Rectal smooth muscle tissue (tissue), 1 donor: ENCODE results near the gene KRTAP1-1.

ENCODE experiments used
- H3K27ac ChIP-seq: one replicate; pipeline ENCODE4 v1.7.0; 2013; ENCODE audit warnings: low read depth, low read length, inconsistent platforms
- H3K27me3 ChIP-seq: one replicate; pipeline ENCODE4 v1.7.0; 2013; ENCODE audit warnings: low read length; ENCODE audit not compliant: control insufficient read depth, insufficient read depth
- H3K36me3 ChIP-seq: one replicate; pipeline ENCODE4 v1.7.0; 2013; ENCODE audit warnings: low read length; ENCODE audit not compliant: control insufficient read depth, insufficient read depth
- H3K4me1 ChIP-seq: one replicate; pipeline ENCODE4 v1.7.0; 2013; ENCODE audit warnings: low read length; ENCODE audit not compliant: control insufficient read depth, insufficient read depth
- H3K4me3 ChIP-seq: one replicate; pipeline ENCODE4 v1.7.0; 2013; ENCODE audit warnings: low read length
- H3K9ac ChIP-seq: one replicate; pipeline ENCODE4 v1.7.0; 2013; ENCODE audit warnings: low read length

KRTAP1-1 gene

DNA sequence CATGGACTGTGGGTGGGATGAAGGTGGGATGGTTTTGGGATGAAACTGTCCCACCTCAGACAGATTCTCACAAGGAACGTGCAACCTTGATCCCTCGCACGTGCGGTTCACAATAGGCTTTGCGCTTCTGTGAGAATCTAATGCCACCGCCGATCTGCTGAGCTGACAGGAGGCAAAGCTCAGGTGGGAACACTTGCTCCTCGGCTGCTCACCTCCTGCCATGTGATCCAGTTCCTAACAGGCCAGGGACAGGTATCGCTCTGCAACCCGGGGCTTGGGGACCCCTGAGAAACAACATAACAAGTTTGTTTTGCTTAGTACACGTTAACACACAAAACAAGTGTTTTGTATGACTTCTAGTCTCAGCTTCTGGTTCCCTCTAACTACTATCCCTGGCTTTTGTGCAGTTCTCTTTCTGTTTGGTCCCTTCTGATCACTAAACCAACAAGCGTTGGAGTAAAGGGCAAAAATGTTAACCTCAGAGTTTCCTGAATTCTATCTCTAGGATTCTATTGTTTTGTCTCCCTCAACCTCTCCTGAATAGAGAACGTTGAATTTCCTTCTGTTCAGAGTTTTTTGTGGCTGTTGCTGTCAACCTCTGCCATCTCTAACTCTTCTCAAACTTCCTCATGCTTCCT is 24.6 kb downstream of the KRTAP1-1 start:
- Histone ChIP-seq H3K4me1 (no peaks in the 10 kb centered on the region), H3K27me3 (no peaks in the 10 kb centered on the region), H3K36me3 (no peaks in the 10 kb centered on the region), H3K9ac (no peak overlapping the region), H3K27ac (no peak overlapping the region), H3K4me3 (no peak overlapping the region)

- Histone ChIP-seq H3K36me3 (no peaks in the 10 kb centered on the region), H3K27me3 (no peaks in the 10 kb centered on the region), H3K4me3 (no peak overlapping the region), H3K9ac (no peak overlapping the region), H3K4me1 (no peaks in the 10 kb centered on the region), H3K27ac (no peak overlapping the region)
These were observed 25.8 kb downstream of the KRTAP1-1 start for GRCh38 chr17:41015454-41015853.

DNA sequence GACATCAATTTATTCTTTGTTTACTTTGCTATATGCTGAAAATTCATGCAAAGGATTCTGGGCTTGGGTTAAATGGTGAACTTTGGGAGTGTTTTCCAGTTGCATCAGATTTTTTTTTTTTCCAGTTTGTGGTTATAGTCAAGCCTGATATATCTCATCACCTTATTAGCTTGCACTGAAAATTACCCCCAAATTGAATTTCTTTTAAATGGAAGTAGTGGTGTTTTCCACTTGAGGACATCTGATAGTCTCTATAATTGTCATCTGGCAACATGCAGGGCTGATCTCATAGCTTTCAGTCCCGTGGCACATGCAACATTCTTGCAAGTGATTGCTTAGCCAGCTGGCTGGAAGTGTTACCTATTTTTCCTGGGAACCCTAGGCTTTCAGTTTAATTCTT is 27.6 kb downstream of the KRTAP1-1 start:
- Histone ChIP-seq H3K27me3 (no peaks in the 10 kb centered on the region), H3K27ac (no peak overlapping the region), H3K36me3 (no peaks in the 10 kb centered on the region), H3K4me1 (no peaks in the 10 kb centered on the region), H3K4me3 (no peak overlapping the region), H3K9ac (no peak overlapping the region)

- Histone ChIP-seq H3K27me3 (no peaks in the 10 kb centered on the region), H3K4me1 (no peaks in the 10 kb centered on the region), H3K27ac (no peak overlapping the region), H3K9ac (no peak overlapping the region), H3K4me3 (no peak overlapping the region), H3K36me3 (no peaks in the 10 kb centered on the region)
These were observed 28.1 kb downstream of the KRTAP1-1 start for GRCh38 chr17:41013181-41013580.

GRCh38 chr17:41012326-41013120 is 28.7 kb downstream of the KRTAP1-1 start:
- Histone ChIP-seq H3K27ac (no peak overlapping the region), H3K9ac (no peak overlapping the region), H3K4me1 (no peaks in the 10 kb centered on the region), H3K27me3 (no peaks in the 10 kb centered on the region), H3K36me3 (no peaks in the 10 kb centered on the region), H3K4me3 (no peak overlapping the region)

GRCh38 chr17:41010441-41010840 is 30.8 kb downstream of the KRTAP1-1 start:
- H3K36me3 ChIP-seq, result no peaks in the 10 kb centered on the region
- H3K27ac ChIP-seq, result no peak overlapping the region
- no peaks in the 10 kb centered on the region for H3K27me3 ChIP-seq
- no peaks in the 10 kb centered on the region for H3K4me1 ChIP-seq
- H3K9ac ChIP-seq, result no peak overlapping the region
- H3K4me3 ChIP-seq, result no peak overlapping the region

DNA sequence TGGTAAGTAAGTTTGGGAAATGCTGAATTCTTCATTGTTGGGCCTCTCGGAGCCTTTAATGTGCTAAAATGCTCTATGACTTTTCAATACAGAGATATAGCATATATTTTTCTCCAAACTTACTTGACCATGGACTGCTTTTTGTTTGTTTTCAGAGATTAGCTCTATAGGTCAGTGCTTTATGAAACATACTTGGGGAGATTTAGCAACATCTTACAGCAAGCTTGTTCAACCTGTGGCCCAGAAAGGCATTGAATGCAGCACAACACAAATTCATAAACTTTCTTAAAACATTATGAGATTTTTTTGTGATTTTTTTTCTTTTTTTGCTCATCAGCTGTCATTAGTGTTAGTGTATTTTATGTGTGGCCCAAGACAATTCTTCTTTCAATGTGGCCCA is 31.3 kb downstream of the KRTAP1-1 start:
- Histone ChIP-seq H3K27me3 (no peaks in the 10 kb centered on the region), H3K36me3 (no peaks in the 10 kb centered on the region), H3K9ac (no peak overlapping the region), H3K4me3 (no peak overlapping the region), H3K4me1 (no peaks in the 10 kb centered on the region), H3K27ac (no peak overlapping the region)

GRCh38 chr17:41009301-41009760 is 31.9 kb downstream of the KRTAP1-1 start:
- H3K36me3 ChIP-seq, result no peaks in the 10 kb centered on the region
- no peaks in the 10 kb centered on the region for H3K4me1 ChIP-seq
- no peak overlapping the region for H3K27ac ChIP-seq

DNA sequence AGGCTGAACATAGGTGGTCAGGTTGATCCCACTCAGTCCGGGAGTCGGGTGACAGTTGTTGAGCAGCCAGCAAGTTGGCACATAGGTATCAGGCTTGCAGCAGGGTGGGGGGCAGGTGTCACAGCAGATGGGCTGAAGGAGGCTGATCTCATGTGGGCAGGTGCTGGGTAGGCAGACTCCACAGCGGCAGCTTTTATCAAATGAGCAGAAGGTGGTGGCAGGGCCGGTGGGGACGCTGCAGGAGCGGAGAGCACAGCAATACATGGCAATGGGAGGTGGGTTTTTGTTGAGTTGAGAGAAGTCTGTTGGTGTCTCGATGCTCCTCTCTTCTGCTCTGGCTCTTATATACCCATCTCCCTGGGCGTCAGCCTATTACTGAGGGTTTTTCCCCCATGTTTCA is 32.4 kb downstream of the KRTAP1-1 start, which contains the start of gene KRTAP3-1:
Gene KRTAP3-1 (minus strand): TSS at position 318 of the 400 bp plus-strand sequence. CDS start 54 bp downstream, at position 264.
- no peaks in the 10 kb centered on the region for H3K4me1 ChIP-seq
- no peak within 1 kb of the TSS for H3K9ac ChIP-seq
- H3K4me3 ChIP-seq, result no peak within 1 kb of the TSS
- H3K27ac ChIP-seq, result no peak within 1 kb of the TSS
- no peaks in the 10 kb centered on the region for H3K36me3 ChIP-seq
- H3K27me3 ChIP-seq, result no peaks in the 10 kb centered on the region

More at GRCh38 chr17:41009301-41009760, 31.9 kb downstream of the KRTAP1-1 start:
- Histone ChIP-seq H3K27me3 (no peaks in the 10 kb centered on the region), H3K4me3 (no peak overlapping the region), H3K9ac (no peak overlapping the region)

DNA sequence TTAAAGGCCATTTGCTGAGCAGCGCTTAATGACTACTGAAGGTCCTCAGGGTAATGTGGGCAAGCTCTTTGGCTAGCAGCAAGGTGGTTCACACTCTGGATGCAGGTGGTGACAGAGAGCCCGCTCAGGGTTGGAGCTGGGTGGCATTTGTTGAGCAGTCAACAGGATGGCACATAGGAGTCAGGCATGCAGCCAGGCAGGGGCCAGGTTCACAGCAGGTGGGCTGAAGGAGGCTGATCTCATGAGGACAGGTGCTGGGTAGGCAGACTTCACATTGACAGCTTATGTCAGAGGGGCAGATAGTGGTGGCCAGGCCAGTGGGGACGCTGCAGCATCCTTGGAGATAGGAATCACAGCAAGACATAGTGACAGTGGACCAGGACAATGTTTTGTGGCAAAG is 36.9 kb downstream of the KRTAP1-1 start:
- H3K4me3 ChIP-seq, result no peak overlapping the region
- H3K27me3 ChIP-seq, result no peaks in the 10 kb centered on the region
- no peaks in the 10 kb centered on the region for H3K4me1 ChIP-seq
- H3K36me3 ChIP-seq, result no peaks in the 10 kb centered on the region
- H3K27ac ChIP-seq, result no peak overlapping the region
- H3K9ac ChIP-seq, result no peak overlapping the region

GRCh38 chr17:41003926-41004325 is 37.3 kb downstream of the KRTAP1-1 start:
- Histone ChIP-seq H3K27ac (no peak overlapping the region), H3K4me3 (no peak overlapping the region), H3K36me3 (no peaks in the 10 kb centered on the region), H3K27me3 (no peaks in the 10 kb centered on the region), H3K9ac (no peak overlapping the region), H3K4me1 (no peaks in the 10 kb centered on the region)

DNA sequence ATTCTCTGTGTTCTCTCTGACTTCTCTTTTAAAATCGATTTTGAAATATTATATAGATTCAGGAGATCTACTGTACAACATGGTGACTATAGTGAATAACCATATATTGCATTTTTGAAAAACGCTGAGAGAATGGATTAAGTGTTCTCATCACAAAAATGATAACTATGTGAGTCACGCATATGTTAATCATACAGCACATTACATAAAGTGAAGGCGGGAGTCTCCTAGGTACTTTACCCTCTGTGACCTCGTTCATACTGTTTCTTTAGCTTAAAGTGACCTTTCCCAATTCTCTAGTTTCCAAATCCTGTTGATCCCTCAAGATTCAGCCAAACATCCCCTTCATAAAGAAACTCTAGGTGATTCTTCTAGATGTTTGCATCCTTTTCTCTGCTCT is 38.4 kb downstream of the KRTAP1-1 start:
- Histone ChIP-seq H3K36me3 (no peaks in the 10 kb centered on the region), H3K27ac (no peak overlapping the region), H3K27me3 (no peaks in the 10 kb centered on the region), H3K4me3 (no peak overlapping the region), H3K9ac (no peak overlapping the region), H3K4me1 (no peaks in the 10 kb centered on the region)

DNA sequence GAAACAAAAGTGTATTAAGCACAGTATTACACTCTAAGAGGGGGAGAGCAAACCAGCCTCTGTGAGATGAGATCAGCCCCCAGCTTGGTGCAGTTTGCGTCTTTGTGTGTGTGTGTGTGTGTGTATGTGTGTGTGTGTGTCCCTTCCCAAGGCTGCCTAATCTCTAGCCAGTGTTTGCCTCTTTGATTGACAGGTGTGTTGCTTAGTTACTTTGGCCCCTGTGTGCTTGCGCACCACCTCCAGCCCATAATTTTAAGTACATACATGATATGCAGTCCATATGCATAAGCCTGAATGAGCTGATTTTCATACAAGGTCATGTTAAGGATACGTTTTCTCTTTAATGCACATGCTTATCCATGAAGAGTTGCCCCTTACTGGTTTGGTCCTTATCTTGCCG is 39.5 kb downstream of the KRTAP1-1 start:
- Histone ChIP-seq H3K27ac (no peak overlapping the region), H3K4me1 (no peaks in the 10 kb centered on the region)

More for the DNA sequence above, 39.5 kb downstream of the KRTAP1-1 start:
- Histone ChIP-seq H3K9ac (no peak overlapping the region), H3K27me3 (no peaks in the 10 kb centered on the region), H3K4me3 (no peak overlapping the region), H3K36me3 (no peaks in the 10 kb centered on the region)
